ENCODE results near the gene KSR1.

- TF ChIP-seq CTCF (conservative IDR thresholded peaks at IDR 0.05) = no peak
- no peak for TF ChIP-seq EZH2 (IDR thresholded peaks at IDR 0.05; ENCODE audit: low read depth)
These were observed 56.5 kb downstream of the KSR1 start for GRCh38 chr17:27512511-27513346.
